AG09319 (cell line): Measurements from ENCODE around the gene CLDN19.

Source experiments
- DNase-seq: peaks from one replicate; pipeline ENCODE4 v3.0.0-alpha.2; 2010; ENCODE audit warnings: low read depth; ENCODE audit errors: extremely low read depth
- TF ChIP-seq, protein P1 (sequence below): IDR thresholded peaks from 2 replicates; pipeline ENCODE4 v1.5.1; 2011; ENCODE audit warnings: low read depth, mild to moderate bottlenecking, inconsistent platforms, low read length, moderate library complexity

CLDN19 gene

DNA sequence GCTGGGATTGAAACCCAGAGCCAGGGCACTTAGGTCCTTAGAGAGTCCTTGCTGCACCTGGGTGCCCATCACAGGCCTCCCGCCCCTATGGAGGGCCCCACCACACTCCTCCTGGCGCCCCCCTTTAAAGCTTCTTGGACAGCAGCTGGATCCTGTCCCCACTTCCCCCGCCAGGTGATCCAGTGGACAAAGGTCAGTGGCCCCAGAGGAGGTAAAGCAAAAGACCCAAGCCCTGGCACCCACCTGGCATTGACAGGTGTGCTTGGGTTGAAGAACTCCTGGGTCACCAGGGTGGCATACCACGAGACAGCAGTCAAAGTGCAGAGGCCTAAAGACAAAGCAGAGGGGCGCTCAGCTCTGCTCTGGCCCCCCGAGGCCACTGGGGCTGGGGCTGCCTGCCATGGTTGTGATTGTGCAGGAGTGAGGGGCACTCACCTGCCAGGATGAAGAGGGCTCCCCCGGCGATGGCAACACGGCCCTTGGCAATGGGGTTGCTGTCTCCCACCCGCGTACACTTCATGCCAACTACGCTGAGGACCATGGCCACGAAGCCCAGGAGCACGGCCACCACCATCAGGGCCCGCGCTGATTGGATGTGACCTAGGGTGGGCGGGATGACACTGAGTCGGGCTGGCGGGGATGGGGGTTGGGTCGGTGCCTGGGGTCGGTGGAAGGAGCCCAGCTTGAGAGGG lies 1.9 kb downstream of the CLDN19 start:
- DNase-seq = no peak

DNA sequence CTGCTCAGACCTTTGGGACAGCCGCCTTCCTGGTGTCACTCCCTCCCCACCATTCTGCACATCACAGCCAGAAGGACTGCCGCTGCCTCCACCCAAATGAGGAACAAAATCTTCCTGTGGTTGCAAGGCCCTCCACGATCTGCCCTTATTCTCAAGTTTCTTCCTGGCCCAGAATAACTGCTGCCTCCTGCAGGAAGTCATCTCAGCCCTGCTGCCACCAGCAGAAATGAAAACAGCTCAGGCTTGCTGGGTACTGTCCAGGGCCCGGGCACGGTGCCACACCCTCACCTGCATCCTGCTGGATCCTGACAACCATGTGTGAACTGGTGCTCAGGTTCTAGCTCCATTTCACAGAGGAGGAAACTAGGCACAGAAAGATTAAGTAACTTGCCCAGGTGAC lies 2.8 kb downstream of the CLDN19 start:
- DNase-seq = no peak
- TF ChIP-seq, protein P1, sequence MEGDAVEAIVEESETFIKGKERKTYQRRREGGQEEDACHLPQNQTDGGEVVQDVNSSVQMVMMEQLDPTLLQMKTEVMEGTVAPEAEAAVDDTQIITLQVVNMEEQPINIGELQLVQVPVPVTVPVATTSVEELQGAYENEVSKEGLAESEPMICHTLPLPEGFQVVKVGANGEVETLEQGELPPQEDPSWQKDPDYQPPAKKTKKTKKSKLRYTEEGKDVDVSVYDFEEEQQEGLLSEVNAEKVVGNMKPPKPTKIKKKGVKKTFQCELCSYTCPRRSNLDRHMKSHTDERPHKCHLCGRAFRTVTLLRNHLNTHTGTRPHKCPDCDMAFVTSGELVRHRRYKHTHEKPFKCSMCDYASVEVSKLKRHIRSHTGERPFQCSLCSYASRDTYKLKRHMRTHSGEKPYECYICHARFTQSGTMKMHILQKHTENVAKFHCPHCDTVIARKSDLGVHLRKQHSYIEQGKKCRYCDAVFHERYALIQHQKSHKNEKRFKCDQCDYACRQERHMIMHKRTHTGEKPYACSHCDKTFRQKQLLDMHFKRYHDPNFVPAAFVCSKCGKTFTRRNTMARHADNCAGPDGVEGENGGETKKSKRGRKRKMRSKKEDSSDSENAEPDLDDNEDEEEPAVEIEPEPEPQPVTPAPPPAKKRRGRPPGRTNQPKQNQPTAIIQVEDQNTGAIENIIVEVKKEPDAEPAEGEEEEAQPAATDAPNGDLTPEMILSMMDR = no peak; the same call in 1 of the 2 replicates

More for the DNA sequence above, 1.9 kb downstream of the CLDN19 start:
- TF ChIP-seq, protein P1 = no peak

DNA sequence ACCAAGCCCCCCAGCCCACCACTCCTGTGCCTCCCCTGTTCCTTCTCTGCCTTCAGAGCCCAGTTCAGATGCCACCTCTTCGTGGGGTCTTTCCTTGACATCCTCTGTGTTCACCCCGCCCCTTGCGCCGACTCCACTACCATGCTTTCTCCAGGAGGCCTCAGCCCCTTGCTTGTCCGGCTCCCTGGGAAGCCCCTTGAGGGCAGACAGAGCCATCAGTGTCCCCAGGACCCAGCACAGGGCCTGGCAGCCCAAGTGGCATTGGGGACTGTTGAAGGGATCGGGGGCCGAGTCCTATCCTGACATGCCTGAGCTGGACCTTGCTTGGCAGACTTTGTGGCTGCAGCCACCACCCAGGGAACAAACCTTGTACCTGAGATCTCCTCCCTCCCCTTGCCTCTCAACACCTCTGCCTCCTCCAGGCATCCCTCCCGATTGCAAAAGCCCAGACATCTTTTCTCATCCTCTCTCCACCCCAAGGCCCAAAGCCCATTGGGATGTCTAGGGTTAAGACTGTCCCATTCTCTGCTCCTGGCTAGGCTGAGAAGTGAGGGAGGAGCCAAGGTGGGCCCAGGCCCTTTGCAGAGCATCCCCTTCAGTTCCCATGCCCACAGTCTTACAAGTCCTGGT lies 3.4 kb downstream of the CLDN19 start:
- DNase-seq = no peak
- TF ChIP-seq, protein P1 = no peak

DNA sequence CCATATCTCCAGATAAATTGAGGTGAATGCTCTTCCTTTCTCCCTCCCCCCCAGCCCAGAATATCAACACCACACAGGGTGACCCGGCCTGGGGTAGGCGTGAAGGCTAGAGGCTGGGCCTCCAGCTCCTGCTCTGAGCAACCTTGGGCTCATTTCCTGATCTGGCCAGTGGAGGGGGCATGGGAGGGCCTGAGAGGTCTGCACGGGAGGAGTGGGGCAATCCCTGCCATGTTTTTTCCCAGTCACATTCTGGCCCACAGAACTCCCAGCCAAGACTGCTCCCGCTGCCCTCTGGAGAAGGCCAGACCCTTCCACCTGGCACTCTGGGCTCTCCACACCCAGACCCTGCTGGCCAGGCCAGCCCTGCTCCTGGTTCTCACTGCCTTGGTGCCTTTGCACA lies 3.9 kb downstream of the CLDN19 start:
- DNase-seq = no peak

DNA sequence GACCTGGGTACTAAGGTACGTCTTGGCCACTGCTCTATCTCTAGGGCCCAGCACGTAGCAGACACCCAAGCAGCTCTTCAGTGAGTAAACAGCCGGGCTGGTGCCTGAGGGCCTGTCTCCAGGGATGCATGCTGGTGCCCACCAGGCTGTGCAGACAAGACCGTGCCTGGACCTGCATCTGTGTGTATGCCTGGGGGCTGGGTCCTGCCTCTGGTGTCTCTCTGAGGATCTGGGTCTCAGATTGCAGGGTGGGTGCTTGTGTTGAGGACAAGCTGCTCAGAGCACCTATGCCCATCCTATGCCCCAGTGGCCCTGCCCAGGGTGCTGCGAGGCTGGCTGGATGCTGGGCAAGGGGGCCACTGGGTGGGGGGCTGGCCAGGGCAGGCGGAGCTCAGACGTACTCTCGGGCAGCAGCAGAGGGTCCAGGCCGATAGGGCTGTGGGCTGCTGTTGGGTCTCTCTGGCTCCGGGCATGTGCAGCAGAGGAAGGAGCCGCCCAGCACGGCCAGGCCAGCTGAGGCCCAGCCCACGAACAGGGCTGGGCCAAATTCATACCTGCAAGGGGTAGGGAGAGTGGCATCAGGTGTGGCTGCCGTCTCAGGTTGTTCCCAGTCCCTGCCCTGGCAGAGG lies 4.4 kb downstream of the CLDN19 start:
- no peak for DNase-seq
- TF ChIP-seq, protein P1 = no peak

More for the DNA sequence above, 3.9 kb downstream of the CLDN19 start:
- TF ChIP-seq, protein P1 = peak; percentile 32

DNA sequence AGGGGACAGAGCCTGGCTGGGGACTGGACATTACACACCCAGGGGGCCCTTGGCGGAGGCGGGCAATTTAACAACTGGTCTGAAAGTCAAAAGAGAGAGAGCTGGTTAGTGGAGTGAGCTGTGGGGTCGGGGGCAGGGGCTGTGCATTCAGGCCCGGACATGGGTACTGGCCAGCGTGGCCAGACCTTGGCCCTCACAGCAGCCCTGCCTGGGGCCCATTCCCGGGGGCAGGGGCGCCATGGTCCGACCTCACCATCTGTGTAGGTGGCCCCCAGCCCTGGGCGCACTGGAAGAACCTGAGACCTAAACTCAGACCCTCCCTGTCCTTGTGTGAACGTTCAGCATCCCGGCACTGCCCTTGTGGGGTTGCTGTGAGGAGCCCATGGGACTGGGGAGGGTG lies 5.0 kb downstream of the CLDN19 start:
- TF ChIP-seq, protein P1 = no peak
- DNase-seq = no peak
